Natural killer cell (primary cell): Measurements from ENCODE around the gene TTC39C. TPM values are rescaled to one million over a fixed set of nuclear protein-coding genes. Genes with fewer than 3 reads are reported as not detected.
A peak's percentile ranks its signal among the peaks of the same experiment; 100 is the strongest.

Experiments used
- ATAC-seq, 3 donors: fragments of 150-1000 bp in 2 of 3; fragments of 200-7000 bp in 1 of 3; cut with Tn5 transposase; 1 replicate in 1 of 3; 2 replicates in 2 of 3; pipeline ENCODE4 v1.10.0; 2021; ENCODE audit warnings: mild to moderate bottlenecking in 2 of 3, moderate library complexity in 2 of 3
- DNase-seq, 2 donors: peaks; one replicate each; pipeline versions ENCODE4 v3.0.0 to v3.0.0-alpha.2; 2013 to 2021; ENCODE audit warnings: mixed read lengths in 1 of 2
- H3K27ac ChIP-seq: one replicate; pipeline ENCODE4 v1.5.1; 2013; ENCODE audit warnings: mild to moderate bottlenecking, low read length
- H3K27me3 ChIP-seq: one replicate; pipeline ENCODE4 v1.6.1; 2013; ENCODE audit warnings: low read length; ENCODE audit not compliant: control insufficient read depth, insufficient read depth
- H3K36me3 ChIP-seq: one replicate; pipeline ENCODE4 v1.6.1; 2013; ENCODE audit warnings: low read length; ENCODE audit not compliant: control insufficient read depth, insufficient read depth
- H3K4me1 ChIP-seq: one replicate; pipeline ENCODE4 v1.6.1; 2013; ENCODE audit warnings: low read length; ENCODE audit not compliant: control insufficient read depth, insufficient read depth
- H3K4me3 ChIP-seq: one replicate; pipeline ENCODE4 v1.5.1; 2013; ENCODE audit warnings: low read length
- H3K9me3 ChIP-seq: one replicate; pipeline ENCODE4 v1.6.1; 2013; ENCODE audit warnings: low read length; ENCODE audit not compliant: control insufficient read depth, insufficient read depth
- H3K27ac Mint-ChIP-seq, 2 donors: one replicate each; pipeline ENCODE4 v1.8.0; 2022; ENCODE audit warnings: mild to moderate bottlenecking in 2 of 2, mixed read lengths in 2 of 2, moderate library complexity in 1 of 2
- H3K27me3 Mint-ChIP-seq, 2 donors: one replicate each; pipeline ENCODE4 v1.8.0; 2022; ENCODE audit warnings: low read depth in 2 of 2, mixed read lengths in 2 of 2
- H3K36me3 Mint-ChIP-seq: one replicate; pipeline ENCODE4 v1.8.0; 2022; ENCODE audit warnings: mixed read lengths
- H3K4me1 Mint-ChIP-seq, 2 donors: one replicate each; pipeline ENCODE4 v1.8.0; 2022; ENCODE audit warnings: mixed read lengths in 2 of 2
- H3K4me3 Mint-ChIP-seq: one replicate; pipeline ENCODE4 v1.8.0; 2022; ENCODE audit warnings: mild to moderate bottlenecking, moderate library complexity, mixed read lengths
- H3K9me3 Mint-ChIP-seq, 2 donors: one replicate each; pipeline ENCODE4 v1.8.0; 2022; ENCODE audit warnings: mixed read lengths in 2 of 2
- WGBS: methylation state at CpG from one replicate; pipeline ENCODE4 v1.1.7; 2013; ENCODE audit warnings: missing lambda C conversion rate; ENCODE audit not compliant: insufficient coverage; 5-methylcytosine and 5-hydroxymethylcytosine counted together
- intact Hi-C: fragments of 100-400 bp; cut with micrococcal nuclease; formaldehyde crosslinking; loops from one replicate; pipeline ENCODE4 v1.14.2; 2022
- total RNA-seq, 4 donors: library from RNA; stranded (reverse); fragments of 120-200 nt in 1 of 4; gene quantifications; one replicate each; pipeline versions ENCODE4 v1.2.3 to v1.2.4, GENCODE V29; 2013 to 2022
- TF ChIP-seq, protein P1 (sequence below): fragments of 200-600 bp; IDR thresholded peaks from one replicate; pipeline ENCODE4 v1.8.0; 2022; ENCODE audit warnings: antibody characterized with exemption

TTC39C gene
- total RNA-seq, 3 donors from 2014 or later (not counting 1 experiment from before 2014, with no cell fraction given) = 39.0 to 61.5 (median 44.3) TPM

DNA sequence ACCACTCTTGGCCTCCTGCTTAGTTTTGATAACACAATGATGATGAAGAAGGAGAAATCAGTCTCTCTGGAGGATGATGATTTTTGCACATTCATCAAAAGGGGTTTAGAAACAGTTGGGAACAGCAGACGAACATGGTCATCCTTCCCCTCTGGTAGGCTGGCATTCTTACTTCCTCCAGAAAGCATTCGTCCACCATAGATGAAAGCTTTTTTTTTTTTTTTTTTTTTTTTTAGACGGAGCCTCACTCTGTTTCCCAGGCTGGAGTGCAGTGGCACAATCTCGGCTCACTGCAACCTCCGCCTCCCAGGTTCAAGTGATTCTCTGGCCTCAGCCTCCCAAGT, 43.5 kb upstream of the TTC39C start:
- no peaks in the 10 kb centered on the region for H3K27me3 ChIP-seq
- Mint-ChIP-seq H3K9me3 (no peaks in the 10 kb centered on the region), H3K4me3 (no peak overlapping the region), H3K27me3 (peaks cover 0 to 18% of the 10 kb centered on the region in 2 donors), H3K36me3 (no peaks in the 10 kb centered on the region), H3K4me1 (peaks cover 47 to 48% of the 10 kb centered on the region in 2 donors), H3K27ac (no peak overlapping the region)
- 93% methylated on average over 5 of the region's 5 CpGs for WGBS
- TF ChIP-seq, protein P1, sequence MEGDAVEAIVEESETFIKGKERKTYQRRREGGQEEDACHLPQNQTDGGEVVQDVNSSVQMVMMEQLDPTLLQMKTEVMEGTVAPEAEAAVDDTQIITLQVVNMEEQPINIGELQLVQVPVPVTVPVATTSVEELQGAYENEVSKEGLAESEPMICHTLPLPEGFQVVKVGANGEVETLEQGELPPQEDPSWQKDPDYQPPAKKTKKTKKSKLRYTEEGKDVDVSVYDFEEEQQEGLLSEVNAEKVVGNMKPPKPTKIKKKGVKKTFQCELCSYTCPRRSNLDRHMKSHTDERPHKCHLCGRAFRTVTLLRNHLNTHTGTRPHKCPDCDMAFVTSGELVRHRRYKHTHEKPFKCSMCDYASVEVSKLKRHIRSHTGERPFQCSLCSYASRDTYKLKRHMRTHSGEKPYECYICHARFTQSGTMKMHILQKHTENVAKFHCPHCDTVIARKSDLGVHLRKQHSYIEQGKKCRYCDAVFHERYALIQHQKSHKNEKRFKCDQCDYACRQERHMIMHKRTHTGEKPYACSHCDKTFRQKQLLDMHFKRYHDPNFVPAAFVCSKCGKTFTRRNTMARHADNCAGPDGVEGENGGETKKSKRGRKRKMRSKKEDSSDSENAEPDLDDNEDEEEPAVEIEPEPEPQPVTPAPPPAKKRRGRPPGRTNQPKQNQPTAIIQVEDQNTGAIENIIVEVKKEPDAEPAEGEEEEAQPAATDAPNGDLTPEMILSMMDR = no peak
- H3K27ac ChIP-seq = peak overlapping the region; percentile 63
- DNase-seq (no peak), ATAC-seq (no peak)
- H3K4me3 ChIP-seq = no peak overlapping the region
- H3K9me3 ChIP-seq = no peaks in the 10 kb centered on the region
- peaks cover 45% of the 10 kb centered on the region for H3K4me1 ChIP-seq
- intact Hi-C loops = no loop called here
- no peaks in the 10 kb centered on the region for H3K36me3 ChIP-seq

DNA sequence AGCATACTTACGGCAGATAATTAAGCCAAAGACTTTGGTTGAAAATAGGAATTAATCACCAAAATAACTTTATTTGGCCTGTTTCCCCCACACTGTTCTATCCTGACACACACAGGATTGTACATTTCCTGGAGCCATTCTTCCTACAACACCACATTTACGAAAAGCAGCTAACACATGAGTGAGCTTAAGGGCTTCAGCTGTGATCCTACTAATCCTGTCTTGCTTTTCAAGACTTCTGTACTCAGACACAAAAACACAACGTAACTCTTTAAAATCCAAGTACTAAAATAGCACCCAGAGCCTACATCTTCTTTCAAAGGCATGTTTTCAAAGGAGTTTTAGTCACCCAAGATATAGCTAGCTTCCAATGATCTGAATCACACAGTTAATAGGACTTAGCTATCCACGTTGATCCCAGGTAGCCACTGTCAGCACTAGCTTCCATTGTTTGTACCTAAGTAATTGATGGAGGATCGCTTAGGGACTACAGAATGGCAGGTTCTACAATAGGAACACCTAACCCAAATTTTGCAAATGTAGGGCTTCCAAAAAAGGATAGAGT, 42.8 kb upstream of the TTC39C start:
- H3K9me3 ChIP-seq = no peaks in the 10 kb centered on the region
- no peak overlapping the region for H3K27ac ChIP-seq
- intact Hi-C loops = no loop called here
- peaks cover 0 to 22% of the 10 kb centered on the region in 2 donors for H3K27me3 Mint-ChIP-seq
- TF ChIP-seq, protein P1 = no peak
- no peak overlapping the region for H3K4me3 ChIP-seq
- WGBS = 98% methylated on average over 5 of the region's 5 CpGs
- H3K36me3 ChIP-seq = no peaks in the 10 kb centered on the region
- H3K27me3 ChIP-seq = no peaks in the 10 kb centered on the region
- H3K4me1 Mint-ChIP-seq = peaks cover 45 to 46% of the 10 kb centered on the region in 2 donors
- DNase-seq (no peak), ATAC-seq (no peak)
- no peak overlapping the region for H3K27ac Mint-ChIP-seq
- no peaks in the 10 kb centered on the region for H3K9me3 Mint-ChIP-seq
- H3K4me3 Mint-ChIP-seq = peak overlapping the region; percentile 0
- H3K36me3 Mint-ChIP-seq = no peaks in the 10 kb centered on the region
- peaks cover 43% of the 10 kb centered on the region for H3K4me1 ChIP-seq

DNA sequence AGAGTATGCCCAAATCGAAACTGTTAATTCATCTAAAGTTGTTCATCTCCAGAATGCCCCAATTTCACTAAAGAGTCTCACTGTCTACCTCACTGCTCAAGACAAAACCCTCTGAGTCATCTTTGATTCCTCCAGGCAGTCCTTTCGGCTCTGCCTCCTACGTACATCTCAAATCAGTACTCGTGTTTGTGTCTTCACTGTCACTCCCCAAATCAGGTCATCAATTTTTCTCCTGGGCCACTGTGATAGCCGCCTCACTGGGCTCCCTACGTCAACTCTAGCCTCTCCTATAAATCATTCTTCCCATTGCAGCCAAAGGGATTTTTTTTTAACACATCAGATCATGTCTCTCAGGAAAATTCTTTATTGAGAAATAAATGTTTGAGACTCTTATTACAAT, 42.1 kb upstream of the TTC39C start:
- intact Hi-C loops = no loop called here
- Histone ChIP-seq H3K27me3 (no peaks in the 10 kb centered on the region), H3K4me3 (no peak overlapping the region), H3K4me1 (peaks cover 36% of the 10 kb centered on the region), H3K9me3 (no peaks in the 10 kb centered on the region), H3K27ac (no peak overlapping the region), H3K36me3 (no peaks in the 10 kb centered on the region)
- peaks cover 2 to 3% of the 10 kb centered on the region in 2 donors for H3K9me3 Mint-ChIP-seq
- TF ChIP-seq, protein P1 = no peak
- DNase-seq (peak in 1 of 2 donors; percentile 70), ATAC-seq (no peak)
- 75% methylated on average over 6 of the region's 6 CpGs for WGBS
- H3K4me1 Mint-ChIP-seq = peaks cover 38 to 45% of the 10 kb centered on the region in 2 donors
- peaks cover 6 to 25% of the 10 kb centered on the region in 2 donors for H3K27me3 Mint-ChIP-seq
- peak overlapping the region in 1 of 2 donors; percentile 64 for H3K27ac Mint-ChIP-seq
- peaks cover 6% of the 10 kb centered on the region for H3K36me3 Mint-ChIP-seq
- no peak overlapping the region for H3K4me3 Mint-ChIP-seq

DNA sequence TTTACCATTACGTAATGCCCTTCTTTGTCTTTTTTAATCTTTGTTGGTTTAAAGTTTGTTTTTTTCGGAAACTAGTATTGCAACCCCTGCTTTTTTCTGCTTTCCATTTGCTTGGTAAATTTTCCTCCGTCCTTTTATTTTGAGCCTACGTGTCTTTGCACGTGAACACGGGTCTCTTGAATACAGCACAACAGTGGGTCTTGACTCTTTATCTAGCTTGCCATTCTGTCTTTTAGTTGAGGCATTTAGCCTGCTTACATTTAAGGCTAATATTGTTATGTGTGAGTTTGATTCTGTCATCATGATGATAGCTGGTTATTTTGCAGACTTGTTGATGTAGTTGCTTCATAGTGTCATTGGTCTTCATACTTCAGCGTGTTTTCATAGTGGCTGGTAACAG, 37.5 kb upstream of the TTC39C start:
- no peaks in the 10 kb centered on the region for H3K27me3 ChIP-seq
- no peak overlapping the region for H3K4me3 Mint-ChIP-seq
- peaks cover 13 to 20% of the 10 kb centered on the region in 2 donors for H3K4me1 Mint-ChIP-seq
- WGBS = 97% methylated on average over 6 of the region's 7 CpGs
- H3K27ac ChIP-seq = no peak overlapping the region
- H3K27ac Mint-ChIP-seq = no peak overlapping the region
- ATAC-seq = no peak
- H3K9me3 ChIP-seq = no peaks in the 10 kb centered on the region
- intact Hi-C loops = no loop called here
- no peak overlapping the region for H3K4me3 ChIP-seq
- H3K36me3 Mint-ChIP-seq = peaks cover 6% of the 10 kb centered on the region
- peaks cover 3 to 4% of the 10 kb centered on the region in 2 donors for H3K9me3 Mint-ChIP-seq
- DNase-seq = no peak
- no peaks in the 10 kb centered on the region for H3K36me3 ChIP-seq
- TF ChIP-seq, protein P1 = no peak
- H3K4me1 ChIP-seq = peaks cover 10% of the 10 kb centered on the region
- H3K27me3 Mint-ChIP-seq = peaks cover 15 to 24% of the 10 kb centered on the region in 2 donors
